Measurements from ENCODE around the gene BTG1.
"Not testable (repeated sequence)": the region's sequence is repeated elsewhere in the genome, so short reads cannot be mapped to it uniquely, and the experiment has no call there.

BTG1 gene

DNA sequence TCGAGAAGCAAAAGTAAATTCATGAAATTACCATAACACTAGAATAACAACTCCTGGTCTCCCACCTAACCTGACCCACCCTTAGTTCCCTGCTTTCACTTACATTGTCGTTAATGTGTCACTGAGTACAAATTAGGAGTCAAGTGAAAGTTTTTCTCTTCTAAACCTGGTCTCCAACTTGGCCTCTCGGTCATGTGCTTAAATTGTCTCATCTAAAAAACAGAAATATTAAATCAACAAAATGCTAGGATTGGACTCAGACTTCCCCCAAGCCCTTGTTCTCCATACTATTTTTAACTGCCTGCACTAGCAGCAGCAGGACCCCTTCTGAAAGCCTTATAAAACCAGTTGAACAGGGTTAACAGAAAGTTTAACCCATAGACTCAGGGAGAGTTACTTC is 1.8 kb upstream of the BTG1 start:
- no peak for DNase-seq

DNA sequence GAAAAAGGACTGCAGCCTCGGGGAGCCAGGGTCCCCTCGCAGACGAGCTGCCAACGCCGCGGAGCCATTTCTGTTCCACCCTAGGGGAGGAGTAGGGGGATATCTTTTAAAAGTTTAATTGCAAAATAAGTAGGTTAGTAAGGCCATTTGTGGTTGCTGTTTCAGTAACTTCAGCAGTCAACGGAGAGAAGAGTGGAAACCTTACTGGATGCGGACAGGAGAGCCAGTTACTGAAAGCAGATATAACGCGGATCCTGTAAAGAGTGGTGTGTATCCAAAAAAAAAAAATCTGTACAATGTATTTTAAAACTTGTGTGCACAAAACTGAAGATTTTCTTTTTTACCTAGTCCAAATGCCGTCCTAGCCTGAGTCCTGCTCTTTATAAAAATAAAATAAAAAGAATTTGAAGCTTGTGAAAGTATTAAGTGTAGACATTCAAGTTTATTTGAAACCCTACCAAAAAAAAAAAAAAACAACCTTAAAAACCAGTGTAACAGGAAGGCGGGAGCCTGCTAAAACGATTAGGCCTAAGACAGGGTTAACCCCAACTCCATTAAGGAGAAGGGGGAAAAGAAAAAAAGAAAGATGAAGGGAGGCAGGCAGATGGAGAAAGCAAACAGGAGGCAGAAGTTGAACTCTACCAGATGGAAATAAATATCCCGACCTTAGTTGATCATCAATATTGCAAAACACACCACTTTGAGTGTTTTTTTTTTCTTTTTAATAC is 1.0 kb upstream of the BTG1 start:
- no peak for DNase-seq

DNA sequence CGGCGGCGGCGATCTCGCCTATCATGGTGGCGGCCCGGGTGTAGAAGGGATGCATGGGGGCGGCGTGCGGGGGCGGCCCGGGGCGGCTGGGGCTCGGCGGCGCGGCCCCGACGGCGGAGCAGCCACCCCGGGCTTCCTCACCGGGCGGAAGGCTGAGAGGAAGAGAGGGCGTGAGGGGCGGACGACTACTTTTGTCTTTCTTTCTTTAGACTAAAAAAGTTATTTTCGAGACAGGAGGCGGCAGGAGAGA is 240 bp downstream of the BTG1 start:
- DNase-seq: no peak

DNA sequence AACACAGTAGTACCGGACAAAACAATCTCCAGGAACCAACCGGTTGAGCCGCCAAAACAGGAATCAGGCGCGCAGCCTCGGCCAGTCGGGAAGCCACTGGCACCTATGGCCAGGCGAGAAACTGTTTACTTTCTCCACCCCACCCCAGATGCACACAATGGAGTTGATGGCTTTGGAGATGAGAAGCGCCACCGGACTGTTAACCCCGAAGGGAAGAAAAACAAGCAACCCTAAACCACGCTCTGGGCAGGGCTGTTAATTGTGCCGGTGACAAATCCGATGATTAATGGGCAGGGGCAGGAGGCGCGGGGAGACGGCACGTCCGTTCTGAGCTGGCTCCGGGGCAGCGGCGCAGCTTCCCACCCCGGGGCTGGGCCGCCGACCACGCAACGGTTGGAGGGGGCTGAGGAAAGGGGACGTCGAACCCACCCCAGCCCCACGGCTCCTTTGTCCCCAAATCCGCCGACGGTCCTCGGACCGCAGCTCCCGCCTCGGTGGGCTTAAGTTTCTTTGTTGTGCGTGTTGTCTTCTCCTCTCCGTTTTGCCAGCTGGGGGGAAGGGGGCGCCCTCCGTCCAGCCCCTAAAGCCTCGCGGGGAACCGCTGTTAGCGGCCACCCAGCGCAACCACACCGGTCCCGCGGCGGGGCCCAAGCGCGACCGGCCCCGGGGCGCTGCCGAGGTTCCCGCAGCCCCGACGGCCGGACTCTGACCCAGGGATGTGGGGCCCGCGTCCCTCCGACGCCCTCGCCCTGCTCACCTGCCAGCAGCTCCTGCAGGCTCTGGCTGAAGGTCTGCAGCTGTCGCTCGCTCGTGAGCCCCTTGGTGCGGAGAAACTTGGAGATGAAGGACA is 790 bp downstream of the BTG1 start:
- DNase-seq: peak; percentile 46

DNA sequence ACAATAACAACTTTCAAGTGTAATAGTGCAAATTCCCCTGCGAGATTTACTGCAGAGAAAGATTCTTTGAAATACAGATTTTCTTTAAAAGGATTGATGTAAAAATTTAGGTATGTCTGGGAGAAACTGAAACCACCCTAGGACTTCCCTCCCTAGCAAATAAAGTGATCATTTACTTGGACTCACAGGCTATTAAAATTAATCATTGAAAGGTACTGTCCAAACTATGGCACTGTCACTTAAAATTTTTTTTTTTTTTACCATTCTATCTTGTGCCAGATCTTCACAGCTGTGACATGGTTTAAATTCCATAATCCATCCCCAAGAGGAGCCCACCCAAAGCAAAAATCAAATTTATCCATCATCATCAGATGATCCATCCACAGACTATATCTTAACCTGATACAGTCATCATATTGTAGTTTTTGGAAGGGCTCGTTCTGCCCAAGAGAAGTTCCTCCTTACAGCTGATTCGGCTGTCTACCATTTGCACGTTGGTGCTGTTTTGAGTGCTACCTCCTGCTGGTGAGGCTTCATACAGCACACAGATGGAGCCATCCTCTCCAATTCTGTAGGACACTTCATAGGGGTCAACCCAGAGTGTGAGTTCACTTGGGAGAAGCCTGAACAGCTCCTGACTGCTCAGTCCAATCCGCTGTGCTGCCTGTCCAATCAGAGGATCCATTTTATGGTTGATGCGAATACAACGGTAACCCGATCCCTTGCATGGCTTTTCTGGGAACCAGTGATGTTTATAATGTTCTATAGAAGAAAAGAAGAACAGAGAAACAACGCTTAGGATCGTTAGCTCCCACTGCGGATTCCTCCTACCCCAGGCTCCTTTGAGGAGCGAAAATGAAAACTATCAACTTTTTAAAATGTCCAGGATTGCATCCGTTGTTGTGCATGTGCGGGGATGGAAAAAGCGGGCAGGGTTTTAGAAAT is 1.7 kb downstream of the BTG1 start:
- DNase-seq: peak; percentile 61

DNA sequence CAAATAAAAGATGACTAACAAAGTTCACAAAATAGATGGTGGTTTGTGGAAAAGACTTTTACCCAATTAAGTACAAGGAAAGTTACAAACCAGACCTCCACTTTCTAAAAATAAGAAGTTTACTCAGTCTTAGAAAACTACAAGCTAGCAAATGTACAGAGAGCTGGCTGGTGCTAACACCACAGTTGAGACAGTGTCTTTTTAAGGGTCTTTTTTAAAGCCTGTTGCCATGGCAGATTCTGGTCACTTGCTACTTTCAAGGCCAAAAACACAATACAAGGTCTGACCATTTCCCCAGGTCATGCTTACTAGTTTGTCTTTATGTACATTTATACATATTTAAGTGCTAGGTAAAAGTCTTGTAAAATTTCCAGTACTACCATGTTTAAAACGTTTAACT is 2.4 kb downstream of the BTG1 start:
- no peak for DNase-seq

DNA sequence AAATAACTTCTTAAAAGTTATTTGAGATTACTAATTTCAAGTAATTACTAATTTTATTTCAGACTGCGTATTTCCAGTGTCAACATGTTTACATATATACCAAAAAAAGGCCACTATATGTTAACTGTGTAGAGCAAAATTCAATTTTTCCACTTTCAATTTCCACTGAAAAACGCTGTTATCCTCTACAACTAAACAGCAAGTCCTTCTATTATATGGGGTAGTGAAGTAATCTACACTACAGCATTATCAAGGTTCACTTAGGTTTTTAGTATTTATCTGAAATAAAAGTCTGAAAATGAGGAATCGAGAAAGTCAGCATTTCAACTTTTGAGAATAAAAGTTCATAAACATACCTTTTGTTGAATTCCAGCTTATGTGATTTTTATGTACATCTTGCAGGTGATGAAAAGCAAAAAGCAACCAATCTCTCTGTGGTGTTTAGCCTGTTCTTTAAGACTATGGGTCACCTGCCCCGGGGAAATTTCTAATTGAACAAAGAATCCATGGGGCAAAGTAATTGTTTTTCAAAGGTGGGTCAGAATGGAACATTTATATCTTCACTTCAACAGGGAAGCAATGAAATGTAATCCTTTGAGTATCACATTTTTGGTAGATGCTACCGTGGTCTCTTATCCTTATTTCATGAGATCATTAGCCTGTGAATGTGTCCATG is 3.3 kb downstream of the BTG1 start:
- no peak for DNase-seq

DNA sequence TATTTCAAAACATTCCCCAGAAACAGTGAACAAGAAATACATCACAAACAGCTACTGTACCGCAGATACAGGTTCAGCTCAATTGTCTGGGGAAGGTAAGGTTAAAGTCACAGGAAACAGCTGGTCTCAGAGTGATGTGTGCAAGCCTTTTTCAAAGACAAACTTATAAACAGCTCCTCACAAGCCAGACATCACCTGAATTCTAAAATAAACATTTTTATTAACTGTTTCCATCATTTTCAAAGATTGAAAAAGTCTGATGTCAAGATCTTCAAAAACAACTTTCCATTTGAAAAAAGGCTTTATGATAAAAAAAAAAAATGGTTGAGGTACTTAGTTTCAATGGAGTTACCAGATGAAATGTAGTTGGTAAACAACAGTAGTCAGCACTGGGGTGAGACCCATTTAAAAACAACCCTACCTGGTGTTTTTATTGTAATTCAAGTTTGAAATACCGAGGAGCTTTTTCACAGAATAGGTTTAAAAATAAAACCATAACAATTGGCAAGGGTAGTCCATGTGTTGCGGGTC is 4.0 kb downstream of the BTG1 start:
- peak; percentile 16 for DNase-seq

DNA sequence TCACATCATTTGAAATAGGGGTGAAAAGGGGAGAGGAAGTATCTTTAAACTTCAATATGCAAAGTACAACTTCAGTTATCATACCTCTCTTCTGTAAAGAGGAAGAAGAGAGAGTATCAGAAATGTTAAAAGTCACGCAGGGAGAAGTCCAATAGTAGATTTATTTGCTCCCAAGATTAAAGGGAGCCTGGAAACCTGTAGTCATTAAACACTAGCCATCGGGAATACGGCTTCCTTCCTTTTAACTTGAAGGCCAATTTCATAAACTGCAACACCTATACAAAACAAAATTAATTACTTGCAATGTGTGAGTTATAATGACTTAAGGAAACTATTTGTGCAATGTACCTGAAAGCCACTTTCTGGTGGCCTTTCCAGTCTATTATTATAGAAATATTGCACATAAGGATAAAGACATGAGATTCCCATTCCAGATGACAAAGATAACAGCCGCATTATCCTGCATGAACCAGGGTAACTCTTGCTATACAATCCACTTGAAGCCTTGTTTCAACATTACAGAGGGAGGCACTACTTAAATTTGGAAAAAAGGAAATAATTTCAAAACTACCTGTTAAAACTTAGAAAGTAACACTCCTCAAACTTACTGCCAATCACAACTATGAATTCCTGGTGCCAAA is 4.6 kb downstream of the BTG1 start:
- DNase-seq: no peak

DNA sequence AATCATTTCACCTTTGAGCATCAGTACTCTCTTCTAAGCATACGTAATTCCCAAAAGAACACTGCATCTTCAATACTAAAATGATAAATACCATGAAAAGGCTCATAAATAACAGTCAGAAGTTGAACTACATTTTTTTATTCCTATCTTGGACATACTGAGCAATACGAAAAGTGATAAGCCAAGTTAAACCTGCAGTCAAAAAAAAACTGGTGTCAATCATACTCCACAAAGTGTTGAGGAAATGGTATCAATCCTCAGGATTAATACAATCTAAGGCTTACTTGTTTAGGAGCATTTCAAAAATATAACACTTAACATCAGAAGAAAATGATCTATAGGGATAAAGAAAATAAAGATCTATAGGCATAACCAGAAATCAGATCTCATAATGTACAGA is 5.5 kb downstream of the BTG1 start:
- no peak for DNase-seq

DNA sequence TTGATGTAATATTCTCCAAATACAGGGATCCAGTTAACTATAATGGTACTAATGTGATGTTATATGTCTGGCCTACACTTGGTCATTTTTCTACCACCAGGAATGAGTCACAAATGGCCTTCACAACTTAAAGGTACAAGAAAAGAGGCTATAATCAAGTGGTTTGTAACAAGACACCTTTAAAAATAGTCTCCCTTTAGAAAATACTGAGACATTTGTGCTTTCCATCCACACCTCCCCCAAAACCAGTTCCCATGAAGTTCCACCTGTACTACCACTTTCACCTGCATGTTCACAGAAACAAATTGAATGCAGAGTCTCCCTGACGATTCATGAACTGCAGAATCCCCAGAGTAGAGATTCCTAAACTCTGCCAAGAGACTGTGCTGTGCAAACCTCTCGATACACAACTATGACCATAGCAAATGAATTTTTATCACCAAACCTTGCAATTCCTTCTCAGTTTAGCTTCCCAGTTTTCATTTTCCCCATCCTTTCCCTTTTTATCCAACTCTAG is 6.0 kb downstream of the BTG1 start:
- DNase-seq: no peak

DNA sequence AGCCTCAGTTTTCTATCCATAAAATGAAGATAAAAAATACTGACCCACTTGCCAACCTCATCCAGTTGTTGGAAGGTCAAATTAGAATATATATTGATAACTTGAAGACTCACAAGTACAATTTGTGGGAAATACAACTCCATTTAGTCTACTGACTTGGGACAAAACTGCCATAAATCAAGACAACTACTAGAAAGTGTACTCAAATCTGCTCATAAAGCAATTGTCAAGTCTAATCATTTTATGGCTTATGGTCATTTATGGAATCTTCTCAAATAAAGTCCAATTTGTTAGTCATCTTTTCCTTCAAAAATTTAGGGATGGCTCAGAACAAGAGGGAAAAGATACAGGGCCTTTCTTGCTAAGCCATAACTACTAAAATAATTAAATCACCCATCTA is 7.0 kb downstream of the BTG1 start:
- no peak for DNase-seq

DNA sequence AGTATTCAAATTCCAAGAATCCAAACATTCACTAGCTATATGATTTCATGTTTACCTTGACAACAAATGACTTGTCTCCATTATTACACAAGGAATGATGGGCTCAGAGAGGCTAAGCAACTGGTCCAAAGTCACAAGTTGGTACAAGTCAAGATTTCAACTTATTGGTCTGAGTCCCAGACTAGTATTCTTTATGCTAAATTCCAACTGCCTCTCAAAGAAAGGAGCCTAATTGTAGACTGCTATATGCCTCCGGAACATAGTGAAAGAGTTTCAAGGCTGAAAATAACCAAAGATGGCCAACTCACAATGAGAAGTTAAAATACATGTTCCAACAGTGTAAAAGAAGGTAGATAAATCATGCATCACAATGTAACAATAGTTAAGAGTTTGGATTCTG is 7.5 kb downstream of the BTG1 start:
- DNase-seq: no peak

DNA sequence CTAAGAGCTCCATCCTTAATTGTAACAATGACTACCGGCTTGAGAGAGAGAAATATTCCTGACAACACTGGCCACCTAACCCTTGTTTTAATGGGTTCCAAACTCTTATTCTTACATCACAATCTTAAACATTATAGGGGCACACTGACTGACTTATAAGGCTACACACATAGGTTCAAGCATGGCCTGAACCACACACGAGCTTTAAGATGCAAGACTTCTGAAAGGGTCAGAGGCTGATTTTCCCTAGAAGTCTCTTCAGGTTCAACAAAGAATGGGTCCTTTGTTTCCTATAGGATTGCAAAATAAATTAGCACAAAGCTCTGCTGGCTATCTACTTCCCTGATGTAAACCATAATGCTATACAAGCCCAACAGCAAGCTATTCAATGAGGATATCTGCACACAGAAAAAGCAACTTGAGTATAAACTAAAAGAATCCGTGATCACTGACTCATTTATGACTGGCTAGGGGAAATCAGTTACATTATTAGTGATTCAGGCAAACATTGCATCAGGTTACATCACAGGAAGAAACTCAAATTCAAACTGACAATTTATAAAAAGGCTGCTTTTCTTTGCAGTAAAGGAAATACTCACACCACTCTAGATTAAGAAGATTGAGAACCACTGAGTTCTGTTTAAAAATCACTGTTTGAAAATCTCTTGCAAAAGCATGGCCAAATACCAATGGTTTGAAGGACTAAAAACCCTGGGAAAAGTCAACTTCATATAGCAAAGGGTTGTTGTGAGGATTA is 8.5 kb downstream of the BTG1 start:
- no peak for DNase-seq

DNA sequence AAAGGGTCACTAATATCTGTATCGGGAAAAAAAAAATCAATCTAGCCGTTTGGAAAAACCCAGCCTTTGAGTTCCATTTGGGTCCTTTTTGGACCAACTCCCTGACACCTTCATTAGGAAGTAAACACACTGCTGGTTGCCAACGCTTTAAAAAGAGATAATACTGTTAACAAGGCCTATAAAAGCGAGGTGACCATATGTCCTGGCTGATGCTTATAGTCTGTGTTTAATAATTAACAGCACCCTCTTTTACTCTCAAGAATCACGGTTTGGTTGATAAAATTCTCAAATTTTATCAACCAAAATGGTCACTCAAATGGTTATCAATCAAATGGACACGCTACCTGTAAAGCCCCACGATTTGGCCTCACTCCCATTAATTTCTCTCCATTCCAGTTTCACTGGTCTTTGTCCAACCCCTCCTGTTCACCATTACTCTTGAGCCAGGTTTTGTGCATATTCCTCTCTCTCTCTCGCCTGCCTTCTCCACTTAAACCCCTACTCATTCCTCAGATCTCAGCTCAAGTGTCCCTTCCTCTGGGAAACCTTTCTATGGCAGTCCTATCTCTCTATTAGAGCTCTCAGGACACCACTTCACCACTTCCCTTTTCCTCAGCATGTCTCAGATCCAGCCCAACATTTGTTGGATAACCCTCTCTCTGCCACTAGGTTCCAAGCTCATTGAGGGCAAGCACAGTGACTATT is 9.5 kb downstream of the BTG1 start:
- DNase-seq: no peak

DNA sequence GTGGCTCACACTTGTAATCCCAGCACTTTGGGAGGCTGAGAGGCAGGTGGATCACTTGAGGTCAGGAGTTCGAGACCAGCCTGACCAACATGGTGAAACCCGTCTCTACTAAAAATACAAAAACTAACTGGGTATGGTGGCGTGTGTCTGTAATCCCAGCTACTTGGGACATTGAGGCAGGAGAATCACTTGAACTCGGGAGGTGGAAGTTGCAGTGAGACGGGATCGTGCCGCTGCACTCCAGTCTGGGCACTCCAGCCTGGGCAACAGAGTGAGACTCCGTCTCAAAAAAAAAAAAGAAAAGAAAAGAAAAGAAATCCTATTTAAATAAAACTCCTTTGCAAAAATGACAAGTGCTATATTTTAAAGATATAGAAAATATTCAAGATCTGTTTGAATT is 10.1 kb downstream of the BTG1 start:
- DNase-seq: not testable (repeated sequence)

DNA sequence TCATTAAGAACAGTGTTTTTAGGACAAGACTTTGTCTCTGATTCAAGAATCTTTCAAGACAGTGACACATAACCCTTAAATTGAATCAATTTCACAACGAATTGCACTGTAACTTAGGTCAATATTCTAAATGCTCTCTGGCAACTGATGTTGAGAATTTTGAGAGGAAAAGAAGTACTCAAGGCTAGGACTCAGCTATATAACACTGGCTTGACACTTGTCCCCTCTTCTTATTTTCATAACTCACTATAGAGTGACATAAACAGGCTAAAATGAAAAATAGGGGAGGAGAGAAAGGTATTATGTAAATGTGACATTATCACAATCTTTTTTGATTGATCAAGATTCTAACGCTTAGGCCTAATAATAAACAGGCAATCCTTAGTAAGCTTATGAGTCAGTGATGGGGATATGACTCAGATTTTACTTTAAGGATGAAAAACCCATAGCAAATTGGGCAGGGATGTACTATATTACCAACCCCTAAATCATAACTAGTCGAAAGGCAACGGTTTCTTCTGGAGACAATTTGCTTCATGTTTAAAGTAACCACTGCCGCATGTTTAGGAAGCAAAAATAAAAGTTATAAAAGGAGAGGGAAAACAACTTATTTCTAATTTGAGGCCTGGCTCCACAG is 10.9 kb downstream of the BTG1 start:
- no peak for DNase-seq

DNA sequence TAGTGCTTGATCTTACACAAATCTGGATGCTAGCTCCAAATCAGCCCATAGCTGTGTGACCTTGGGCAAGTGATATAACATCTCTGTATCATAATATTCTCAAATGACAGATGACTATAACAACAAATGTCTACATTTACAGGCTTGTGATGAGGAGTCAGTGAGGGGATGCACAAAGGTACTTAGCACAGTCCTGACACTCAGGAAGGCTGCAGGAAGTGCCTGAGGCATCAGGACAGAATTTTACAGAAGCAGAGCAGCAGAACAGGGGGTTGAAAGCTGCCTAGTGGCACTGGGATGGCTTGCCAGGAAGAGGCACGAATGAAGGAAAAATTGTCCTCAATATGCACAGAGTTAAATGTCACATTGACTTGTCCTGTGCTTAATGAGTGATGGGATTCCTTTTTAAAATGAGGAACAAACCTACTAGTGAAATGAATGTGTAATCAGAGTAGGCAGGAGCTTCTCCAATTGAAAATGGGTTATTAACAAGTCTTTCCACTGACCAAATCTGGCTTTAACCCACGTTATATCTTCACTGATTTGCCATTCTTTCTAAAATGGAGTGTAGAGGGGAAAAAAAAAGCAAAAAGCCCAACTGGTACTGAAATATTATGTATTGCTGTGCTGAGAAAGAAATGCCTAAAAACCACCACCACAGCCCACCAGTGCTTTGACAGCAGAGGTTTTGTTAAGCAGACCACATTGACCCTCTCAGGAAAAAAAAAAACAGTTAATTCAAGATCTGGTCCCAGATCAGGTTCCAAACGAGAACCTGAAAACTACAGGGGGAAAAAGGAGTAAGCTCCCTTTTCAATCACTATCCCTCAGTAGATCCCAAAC is 11.6 kb downstream of the BTG1 start:
- no peak for DNase-seq

DNA sequence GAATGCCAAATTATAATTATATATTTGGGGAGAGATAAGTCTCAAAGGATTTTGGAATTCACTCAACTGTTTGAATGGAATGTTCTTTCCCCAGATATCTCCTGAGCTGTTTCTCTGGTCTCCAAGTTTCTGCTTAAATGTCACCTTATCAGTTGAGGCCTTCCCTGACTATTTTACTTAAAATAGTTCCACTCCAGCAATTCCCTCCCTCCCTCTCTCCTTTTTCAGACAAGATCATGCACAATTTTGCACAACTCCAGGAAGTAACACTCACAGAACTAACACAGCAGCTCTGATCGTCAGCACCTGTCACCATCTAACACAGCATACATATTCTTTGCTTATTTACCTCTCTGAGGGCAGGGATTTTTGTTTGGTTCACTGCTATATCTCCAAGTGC is 12.5 kb downstream of the BTG1 start:
- DNase-seq: no peak

Measured in activated gamma-delta T cell treated with Interleukin-2 at 50 U/mL for 16 hours (primary cell).